RPMI7951 (cell line): ENCODE results near the gene ZNF764. TPM values are rescaled to one million over a fixed set of nuclear protein-coding genes. Genes with fewer than 3 reads are reported as not detected.
"Not testable (repeated sequence)": the region's sequence is repeated elsewhere in the genome, so short reads cannot be mapped to it uniquely, and the experiment has no call there.

ENCODE experiments used
- DNase-seq: peaks from one replicate; pipeline ENCODE4 v3.0.0-alpha.2; 2012; ENCODE audit warnings: low read depth
- total RNA-seq: library from RNA; depleted of rRNA; stranded (reverse); fragments of >200 nt; shearing (Covaris generic); gene quantifications from 2 replicates; pipeline ENCODE4 v1.2.3, GENCODE V29; 2014; rRNA removed

Gene ZNF764
- 3.0 and 3.6 TPM in 2 replicates for total RNA-seq

GRCh38 chr16:30557957-30558788, at the start of gene ZNF764:
ZNF764 (minus strand) TSS chr16:30558374; CDS start chr16:30558182, 192 bp downstream.
- peak; percentile 97 for DNase-seq

GRCh38 chr16:30606004-30606403, 47.8 kb upstream of the ZNF764 start:
- no peak for DNase-seq

GRCh38 chr16:30605158-30605557, 47.0 kb upstream of the ZNF764 start:
- DNase-seq = no peak

- no peak for DNase-seq
These were observed 46.3 kb upstream of the ZNF764 start for GRCh38 chr16:30604316-30604947.

- no peak for DNase-seq
These were observed 45.8 kb upstream of the ZNF764 start for GRCh38 chr16:30603945-30604315.

GRCh38 chr16:30602616-30603277, 44.6 kb upstream of the ZNF764 start:
- DNase-seq = peak; percentile 51

GRCh38 chr16:30601966-30602365, 43.8 kb upstream of the ZNF764 start:
- no peak for DNase-seq

- DNase-seq = no peak
These were observed 42.8 kb upstream of the ZNF764 start for GRCh38 chr16:30600929-30601328.

GRCh38 chr16:30600215-30600614, 42.0 kb upstream of the ZNF764 start:
- DNase-seq = no peak

GRCh38 chr16:30592871-30593270, 34.7 kb upstream of the ZNF764 start:
- no peak for DNase-seq

- not testable (repeated sequence) for DNase-seq
These were observed 32.7 kb upstream of the ZNF764 start for GRCh38 chr16:30590869-30591268.

GRCh38 chr16:30589582-30589981, 31.4 kb upstream of the ZNF764 start:
- not testable (repeated sequence) for DNase-seq

- no peak for DNase-seq
These were observed 30.5 kb upstream of the ZNF764 start for GRCh38 chr16:30588651-30589050.

- peak; percentile 98 for DNase-seq
These were observed 27.4 kb upstream of the ZNF764 start, which contains the start of gene ZNF785 for GRCh38 chr16:30585400-30586191. ZNF785 (minus strand) TSS chr16:30585697; CDS start chr16:30585611, 86 bp downstream.

GRCh38 chr16:30585022-30585399, 26.8 kb upstream of the ZNF764 start:
- DNase-seq = peak; percentile 19

GRCh38 chr16:30582611-30583340, 24.6 kb upstream of the ZNF764 start:
- no peak for DNase-seq

GRCh38 chr16:30581457-30581856, 23.3 kb upstream of the ZNF764 start:
- no peak for DNase-seq

- no peak for DNase-seq
These were observed 16.5 kb upstream of the ZNF764 start for GRCh38 chr16:30574678-30575077.

- peak; percentile 95 for DNase-seq
These were observed 13.5 kb upstream of the ZNF764 start, which contains the start of gene ZNF688 for GRCh38 chr16:30571445-30572322. ZNF688 (minus strand) TSS chr16:30571714; CDS start chr16:30571629, 85 bp downstream.
